ENCODE data around the gene CENPM.

- no peak for TF ChIP-seq CTCF (IDR thresholded peaks at IDR 0.05; ENCODE audit: insufficient read depth, low read length, poor library complexity, severe bottlenecking)
- TF ChIP-seq EZH2phosphoT487 (conservative IDR thresholded peaks at IDR 0.05; ENCODE audit: low read length): no peak
Observed at GRCh38 chr22:41931701-41932269, 15.2 kb downstream of the CENPM start.

Measured in SU-DHL-6 (cell line).